Right hindlimb (tissue), 1 donor: ENCODE measurements around the gene MAGI1.

Experiments used
- DNase-seq: peaks from one replicate; pipeline ENCODE4 v3.0.0-alpha.2; 2018

MAGI1 gene

DNA sequence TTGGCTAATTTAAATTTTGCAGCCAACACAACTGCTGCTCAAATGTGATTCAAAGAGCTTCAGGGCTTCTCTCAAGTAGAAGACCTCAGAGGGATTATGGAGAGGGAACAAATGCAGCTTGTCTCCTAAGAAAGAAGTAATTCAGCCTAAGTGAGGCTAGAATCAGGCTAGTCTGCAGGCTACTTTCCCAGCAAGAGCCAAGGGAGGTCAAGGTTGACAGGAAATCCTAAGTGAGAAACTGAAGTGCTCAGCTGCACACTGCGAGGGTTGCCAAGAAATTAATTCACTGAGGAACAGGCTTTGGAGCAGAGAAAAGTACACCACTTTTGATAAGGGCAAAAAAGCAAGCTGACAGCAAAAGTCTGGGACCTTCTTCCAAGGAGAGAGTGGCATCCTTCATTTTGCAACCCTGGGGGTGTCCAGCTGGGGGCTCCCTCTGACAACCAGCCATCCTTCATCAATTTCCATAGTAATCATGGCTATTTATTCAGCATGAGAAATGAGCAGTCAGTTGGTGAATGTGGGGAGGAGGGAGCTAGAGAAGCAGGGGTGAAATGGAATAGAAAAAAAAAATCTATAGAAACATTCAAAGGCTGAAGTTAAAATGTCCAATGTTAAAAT, 704.6 kb downstream of the MAGI1 start:
- peak; percentile 66 for DNase-seq

- DNase-seq, result no peak
Measured at GRCh38 chr3:65331730-65332129, 707.0 kb downstream of the MAGI1 start.

- DNase-seq, result no peak
Measured at GRCh38 chr3:65330072-65330471, 708.6 kb downstream of the MAGI1 start.

DNA sequence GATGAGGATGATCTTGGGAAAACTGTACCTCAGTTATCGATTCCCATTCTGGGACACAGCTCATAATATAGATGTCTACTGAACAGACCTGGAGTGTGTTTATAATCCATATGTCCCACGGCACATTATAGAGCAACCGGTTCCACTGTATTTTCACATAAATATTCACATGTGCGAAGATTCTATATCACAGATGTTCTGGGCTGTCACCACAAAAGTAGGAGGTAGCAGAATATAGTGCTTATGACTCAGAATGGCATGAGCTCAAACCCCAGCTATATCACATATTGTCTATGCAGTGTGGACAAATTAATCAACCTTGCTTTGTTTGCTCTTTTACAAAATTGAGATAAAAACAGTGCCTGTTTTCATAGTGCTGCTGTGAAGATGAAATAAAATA, 710.6 kb downstream of the MAGI1 start:
- no peak for DNase-seq

GRCh38 chr3:65326574-65326973, 712.1 kb downstream of the MAGI1 start:
- DNase-seq, result no peak

DNA sequence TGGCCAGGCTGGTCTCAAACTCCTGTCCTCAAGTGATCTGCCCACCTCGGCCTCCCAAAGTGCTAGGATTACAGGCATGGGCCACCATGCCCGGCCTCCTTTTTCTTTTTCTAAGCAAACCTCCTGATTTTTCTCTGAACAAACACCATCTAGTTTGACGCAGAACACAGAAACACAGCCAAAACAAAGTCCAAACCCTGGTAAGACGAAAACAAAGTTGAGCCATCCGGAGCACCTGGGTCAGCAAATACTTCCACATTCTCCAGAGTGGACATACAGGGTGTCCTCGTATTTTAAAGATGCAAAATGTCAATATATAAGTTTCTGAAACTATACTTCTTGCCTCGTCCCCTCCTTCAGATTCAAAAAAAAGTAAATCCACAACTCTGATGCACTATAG, 715.8 kb downstream of the MAGI1 start:
- DNase-seq, result no peak

DNA sequence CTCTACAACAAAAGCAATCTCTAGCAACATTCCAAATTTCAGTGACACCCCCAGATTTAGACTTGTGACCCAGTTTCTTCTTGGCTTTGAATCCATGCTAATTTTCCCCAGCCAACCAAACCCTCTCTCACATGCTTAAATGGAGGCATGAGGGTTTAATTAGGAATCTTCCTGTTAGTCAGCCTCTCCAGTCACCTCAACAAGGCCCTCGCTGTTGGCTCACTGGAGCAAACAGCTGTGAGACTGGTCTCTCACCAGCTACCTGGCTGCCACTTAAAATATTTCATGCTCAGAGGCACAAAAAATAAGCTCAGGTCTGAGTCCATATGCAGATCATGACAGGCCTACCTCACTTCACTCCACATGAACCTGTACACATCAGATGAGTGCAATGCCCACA, 720.5 kb downstream of the MAGI1 start:
- DNase-seq, result no peak

DNA sequence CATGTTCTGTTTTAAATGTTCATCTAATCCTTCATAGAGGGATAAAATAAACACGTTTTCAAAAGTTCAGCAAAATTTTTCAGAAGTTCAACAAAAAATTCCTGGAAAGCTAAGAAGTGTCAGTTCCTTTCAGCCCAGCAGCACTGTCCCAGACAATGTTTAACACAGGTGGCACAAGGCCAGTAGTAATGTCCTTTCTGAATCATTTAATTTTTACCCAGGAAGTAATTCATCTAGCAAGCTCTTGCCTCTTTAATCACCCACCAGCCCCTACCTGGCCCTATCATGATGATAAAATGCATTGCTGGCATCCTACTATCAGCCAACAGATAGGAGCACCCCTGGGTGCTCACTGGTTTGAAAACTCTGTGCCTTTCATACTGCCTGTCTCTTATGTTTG, 723.8 kb downstream of the MAGI1 start:
- no peak for DNase-seq

DNA sequence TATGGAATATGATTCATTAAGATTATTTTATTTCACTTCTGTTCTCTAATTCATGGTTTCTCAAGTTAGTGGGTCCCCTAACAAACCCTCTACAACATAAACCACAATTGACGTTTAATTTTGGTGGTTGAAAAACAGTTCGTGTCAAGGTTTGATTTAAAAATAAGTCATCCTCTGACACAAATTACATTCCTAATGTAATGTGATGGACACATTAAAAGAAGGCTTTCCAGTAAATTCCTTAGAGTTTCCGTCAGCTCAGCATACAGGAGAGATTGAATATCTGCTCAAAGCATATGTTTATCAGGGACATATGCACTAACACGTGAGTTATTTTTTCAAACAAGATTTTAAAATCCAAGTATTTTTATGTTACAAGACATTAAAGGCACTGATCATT, 724.4 kb downstream of the MAGI1 start:
- DNase-seq, result no peak

- no peak for DNase-seq
Measured at GRCh38 chr3:65313666-65314065, 725.1 kb downstream of the MAGI1 start.

- no peak for DNase-seq
Measured at GRCh38 chr3:65305836-65306235, 732.9 kb downstream of the MAGI1 start.
